PC-3 (cell line): ENCODE results near the gene SRGAP1. TPM values are rescaled to one million over a fixed set of nuclear protein-coding genes. Genes with fewer than 3 reads are reported as not detected.
"Not testable (repeated sequence)": the region's sequence is repeated elsewhere in the genome, so short reads cannot be mapped to it uniquely, and the experiment has no call there.

Source experiments
- ATAC-seq: fragments of 200-7000 bp; cut with Tn5 transposase; 2 replicates; pipeline ENCODE4 v1.9.1; 2020; ENCODE audit warnings: mild to moderate bottlenecking, moderate library complexity
- BruUV-seq: library from RNA; stranded (reverse); fragments of 400-500 nt; replicated peaks from 2 replicates; lab custom pipeline; 2021; lab: Mats Ljungman, UMichigan
- CTCF ChIA-PET: fragments of 300-600 bp; sonication (Branson Sonifier 250); formaldehyde crosslinking; loops from one replicate; lab custom pipeline; 2022; ENCODE audit warnings: antibody characterized with exemption; lab: Charles Lee
- POLR2A ChIA-PET: fragments of 300-600 bp; sonication (Branson Sonifier 250); formaldehyde crosslinking; loops from one replicate; lab custom pipeline; 2022; ENCODE audit warnings: antibody characterized with exemption; ENCODE audit not compliant: unreplicated experiment; lab: Charles Lee
- DNase-seq: peaks from one replicate; pipeline ENCODE4 v3.0.0-alpha.2; 2015
- H2AFZ ChIP-seq: fragments of 300-600 bp; sonication (generic); 2 replicates; pipeline ENCODE4 v1.6.0; 2016; ENCODE audit warnings: antibody characterized with exemption, low read length
- H3F3A ChIP-seq: fragments of 300-600 bp; sonication (generic); one replicate; pipeline ENCODE4 v1.6.0; 2017; ENCODE audit warnings: antibody characterized with exemption, low read length, control low read depth, mild to moderate bottlenecking; ENCODE audit not compliant: unreplicated experiment
- H3K27ac ChIP-seq: fragments of 300-600 bp; sonication (generic); 2 replicates; pipeline ENCODE4 v1.5.1; 2016; ENCODE audit warnings: mild to moderate bottlenecking, low read length
- H3K27me3 ChIP-seq: fragments of 300-600 bp; sonication (generic); 2 replicates; pipeline ENCODE4 v1.6.1; 2016; ENCODE audit warnings: low read length, mixed read lengths
- H3K36me3 ChIP-seq: fragments of 300-600 bp; sonication (generic); 2 replicates; pipeline ENCODE4 v1.6.1; 2016; ENCODE audit warnings: low read depth, mixed run types, low read length, mixed read lengths
- H3K4me1 ChIP-seq: fragments of 300-600 bp; sonication (generic); 2 replicates; pipeline ENCODE4 v1.5.1; 2016; ENCODE audit warnings: low read length; ENCODE audit not compliant: insufficient read depth
- H3K4me2 ChIP-seq: fragments of 300-600 bp; sonication (generic); 2 replicates; pipeline ENCODE4 v1.6.0; 2016; ENCODE audit warnings: low read length
- H3K4me3 ChIP-seq: fragments of 300-600 bp; sonication (generic); 2 replicates; pipeline ENCODE4 v1.5.1; 2016; ENCODE audit warnings: mild to moderate bottlenecking, low read length, mixed read lengths
- H3K79me2 ChIP-seq: fragments of 300-600 bp; sonication (generic); 2 replicates; pipeline ENCODE4 v1.6.1; 2017; ENCODE audit warnings: low read length, mixed read lengths
- H3K9ac ChIP-seq: fragments of 300-600 bp; sonication (generic); 2 replicates; pipeline ENCODE4 v1.6.0; 2016; ENCODE audit warnings: mild to moderate bottlenecking, low read length
- H3K9me2 ChIP-seq: fragments of 300-600 bp; sonication (generic); replicated peaks from 2 replicates; pipeline ENCODE4 v1.6.1; 2016; ENCODE audit warnings: mixed run types, low read length, mixed read lengths
- H3K9me3 ChIP-seq: fragments of 300-600 bp; sonication (generic); 2 replicates; pipeline ENCODE4 v1.6.1; 2016; ENCODE audit warnings: low read length, mixed read lengths
- H4K20me1 ChIP-seq: fragments of 300-600 bp; sonication (generic); 2 replicates; pipeline ENCODE4 v1.6.1; 2016; ENCODE audit warnings: low read length, mixed read lengths
- EZH2 ChIP-seq: fragments of 300-600 bp; sonication (generic); IDR thresholded peaks from one replicate; pipeline ENCODE4 v1.6.1; 2017; ENCODE audit warnings: antibody characterized with exemption, mild to moderate bottlenecking, low read length; ENCODE audit not compliant: unreplicated experiment
- EZH2phosphoT487 ChIP-seq: fragments of 300-600 bp; sonication (generic); IDR thresholded peaks from 2 replicates; pipeline ENCODE4 v1.6.1; 2018; ENCODE audit warnings: mild to moderate bottlenecking, antibody characterized with exemption, low read length, borderline replicate concordance
- intact Hi-C: fragments of 100-400 bp; cut with micrococcal nuclease; formaldehyde crosslinking; loops from 2 replicates; pipeline ENCODE4 v1.9.0; 2023
- total RNA-seq: library from RNA; depleted of rRNA; stranded (reverse); fragments of >200 nt; gene quantifications from 2 replicates; pipeline ENCODE4 v1.2.3, GENCODE V29; 2014
- TF ChIP-seq, protein P1 (sequence below): fragments of 300-600 bp; sonication (generic); conservative IDR thresholded peaks from 2 replicates; pipeline ENCODE4 v1.5.1; 2017; ENCODE audit warnings: antibody characterized with exemption, low read depth, mild to moderate bottlenecking, low read length

The SRGAP1 gene
- total RNA-seq, 1 experiment from 2014 or later: 11.0 TPM

DNA sequence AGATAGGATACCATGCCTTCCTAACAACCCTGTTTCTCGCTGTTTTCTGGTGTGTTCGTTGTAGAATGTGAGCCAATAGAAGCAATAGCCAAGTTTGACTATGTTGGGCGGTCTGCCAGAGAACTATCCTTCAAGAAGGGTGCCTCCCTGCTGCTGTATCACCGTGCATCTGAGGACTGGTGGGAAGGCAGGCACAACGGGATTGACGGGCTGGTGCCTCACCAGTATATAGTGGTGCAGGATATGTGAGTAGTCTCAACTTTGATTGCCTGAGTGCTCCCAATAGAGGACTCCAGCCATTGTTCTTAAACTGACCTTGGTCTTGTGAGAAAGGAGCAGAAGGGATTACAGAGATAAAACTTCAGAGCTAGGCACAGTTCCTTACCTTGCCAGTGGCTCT, 281.4 kb downstream of the SRGAP1 start:
- intact Hi-C loops: no loop called here
- TF ChIP-seq EZH2phosphoT487: no peak
- TF ChIP-seq EZH2: no peak
- TF ChIP-seq, protein P1, sequence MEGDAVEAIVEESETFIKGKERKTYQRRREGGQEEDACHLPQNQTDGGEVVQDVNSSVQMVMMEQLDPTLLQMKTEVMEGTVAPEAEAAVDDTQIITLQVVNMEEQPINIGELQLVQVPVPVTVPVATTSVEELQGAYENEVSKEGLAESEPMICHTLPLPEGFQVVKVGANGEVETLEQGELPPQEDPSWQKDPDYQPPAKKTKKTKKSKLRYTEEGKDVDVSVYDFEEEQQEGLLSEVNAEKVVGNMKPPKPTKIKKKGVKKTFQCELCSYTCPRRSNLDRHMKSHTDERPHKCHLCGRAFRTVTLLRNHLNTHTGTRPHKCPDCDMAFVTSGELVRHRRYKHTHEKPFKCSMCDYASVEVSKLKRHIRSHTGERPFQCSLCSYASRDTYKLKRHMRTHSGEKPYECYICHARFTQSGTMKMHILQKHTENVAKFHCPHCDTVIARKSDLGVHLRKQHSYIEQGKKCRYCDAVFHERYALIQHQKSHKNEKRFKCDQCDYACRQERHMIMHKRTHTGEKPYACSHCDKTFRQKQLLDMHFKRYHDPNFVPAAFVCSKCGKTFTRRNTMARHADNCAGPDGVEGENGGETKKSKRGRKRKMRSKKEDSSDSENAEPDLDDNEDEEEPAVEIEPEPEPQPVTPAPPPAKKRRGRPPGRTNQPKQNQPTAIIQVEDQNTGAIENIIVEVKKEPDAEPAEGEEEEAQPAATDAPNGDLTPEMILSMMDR: no peak

DNA sequence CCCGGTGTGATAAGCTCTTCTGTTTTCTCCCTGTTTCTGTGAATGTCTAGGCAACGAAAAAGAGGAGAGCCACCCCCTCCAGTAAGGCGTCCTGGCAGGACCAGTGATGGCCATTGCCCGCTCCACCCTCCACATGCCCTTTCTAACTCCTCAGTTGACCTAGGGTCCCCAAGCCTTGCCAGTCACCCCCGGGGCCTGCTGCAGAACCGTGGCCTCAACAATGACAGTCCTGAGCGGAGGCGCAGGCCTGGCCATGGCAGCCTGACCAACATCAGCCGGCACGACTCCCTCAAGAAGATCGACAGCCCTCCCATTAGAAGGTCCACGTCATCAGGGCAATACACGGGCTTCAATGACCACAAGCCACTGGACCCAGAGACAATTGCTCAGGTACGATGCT, 283.3 kb downstream of the SRGAP1 start:
- Histone ChIP-seq H4K20me1 (no peaks in the 10 kb centered on the region), H3K9me3 (no peaks in the 10 kb centered on the region), H3K79me2 (no peaks in the 10 kb centered on the region), H3K4me2 (no peak overlapping the region), H3K27ac (no peak overlapping the region), H3K4me3 (no peak overlapping the region), H3K36me3 (peaks cover 23% of the 10 kb centered on the region), H2AFZ (no peak overlapping the region), H3F3A (no peaks in the 10 kb centered on the region), H3K9ac (no peak overlapping the region), H3K9me2 (no peaks in the 10 kb centered on the region), H3K4me1 (no peaks in the 10 kb centered on the region), H3K27me3 (no peaks in the 10 kb centered on the region)
- ChIA-PET POLR2A (no interaction called here), CTCF (no interaction called here)
- ATAC-seq: no peak
- no peak for DNase-seq
- intact Hi-C loops: no loop called here
- TF ChIP-seq EZH2: no peak
- TF ChIP-seq, protein P1: no peak
- no peak for TF ChIP-seq EZH2phosphoT487
- no TSS peak for BruUV-seq

More for the DNA sequence above, 281.4 kb downstream of the SRGAP1 start:
- no peak overlapping the region for H3K4me3 ChIP-seq
- no peaks in the 10 kb centered on the region for H3F3A ChIP-seq
- DNase-seq (no peak), ATAC-seq (no peak)
- POLR2A ChIA-PET: no interaction called here
- BruUV-seq: no TSS peak
- H3K4me1 ChIP-seq: peaks cover 2% of the 10 kb centered on the region
- H3K36me3 ChIP-seq: peaks cover 28% of the 10 kb centered on the region
- H3K27me3 ChIP-seq: no peaks in the 10 kb centered on the region
- H3K9ac ChIP-seq: no peak overlapping the region
- no peaks in the 10 kb centered on the region for H3K79me2 ChIP-seq
- H3K27ac ChIP-seq: no peak overlapping the region
- H4K20me1 ChIP-seq: no peaks in the 10 kb centered on the region
- H3K9me2 ChIP-seq: no peaks in the 10 kb centered on the region
- no peaks in the 10 kb centered on the region for H3K9me3 ChIP-seq
- H2AFZ ChIP-seq: no peak overlapping the region
- H3K4me2 ChIP-seq: no peak overlapping the region
- CTCF ChIA-PET: no interaction called here

DNA sequence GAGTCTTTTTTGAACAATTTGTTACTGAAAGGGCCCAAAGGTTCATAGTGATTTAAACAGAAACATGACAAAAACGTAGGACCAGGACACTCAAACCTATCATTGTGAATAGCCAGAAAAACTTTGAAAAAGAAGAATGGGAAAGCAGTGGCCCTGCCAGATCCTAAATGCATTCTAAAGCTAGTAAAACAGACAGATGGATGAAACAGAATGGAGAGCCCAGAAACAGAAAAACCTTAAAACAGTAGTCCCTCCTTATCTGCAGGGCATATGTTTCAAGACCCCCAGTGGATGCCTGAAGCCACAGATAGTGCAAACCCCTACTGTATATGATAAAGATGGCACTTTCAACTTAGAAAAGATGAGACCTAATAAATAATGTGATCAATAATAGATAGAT, 283.9 kb downstream of the SRGAP1 start:
- no peaks in the 10 kb centered on the region for H4K20me1 ChIP-seq
- TF ChIP-seq EZH2phosphoT487: no peak
- TF ChIP-seq EZH2: no peak
- TF ChIP-seq, protein P1: no peak
- ATAC-seq: no peak
- no peak overlapping the region for H3K9ac ChIP-seq
- DNase-seq: no peak
- BruUV-seq: no TSS peak
- no peak overlapping the region for H3K4me2 ChIP-seq
- ChIA-PET CTCF (no interaction called here), POLR2A (no interaction called here)
- no peaks in the 10 kb centered on the region for H3F3A ChIP-seq
- H3K27ac ChIP-seq: no peak overlapping the region
- no peaks in the 10 kb centered on the region for H3K9me2 ChIP-seq
- H3K27me3 ChIP-seq: no peaks in the 10 kb centered on the region
- no peaks in the 10 kb centered on the region for H3K4me1 ChIP-seq
- intact Hi-C loops: no loop called here
- H3K4me3 ChIP-seq: no peak overlapping the region
- H2AFZ ChIP-seq: no peak overlapping the region
- H3K9me3 ChIP-seq: no peaks in the 10 kb centered on the region
- H3K79me2 ChIP-seq: no peaks in the 10 kb centered on the region
- peaks cover 29% of the 10 kb centered on the region for H3K36me3 ChIP-seq

DNA sequence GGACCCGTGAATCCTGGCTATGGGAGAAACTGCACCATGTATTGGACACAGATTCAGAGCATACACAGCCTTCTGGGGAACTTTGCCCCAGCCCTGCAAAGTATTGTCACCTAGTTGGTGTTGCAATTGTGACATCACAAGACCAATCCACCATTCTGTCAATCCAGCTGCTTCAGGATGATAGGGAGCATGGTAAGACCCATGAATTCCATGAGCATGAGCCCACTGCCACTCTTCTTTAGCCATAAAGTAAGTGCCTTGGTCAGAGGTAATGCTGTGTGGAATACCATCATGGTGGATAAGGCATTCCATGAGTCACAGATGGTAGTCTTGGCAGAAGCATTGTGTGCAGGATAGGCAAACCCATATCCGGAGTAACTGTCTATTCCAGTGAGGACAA, 286.0 kb downstream of the SRGAP1 start:
- H3K4me2 ChIP-seq, H3K27me3 ChIP-seq, BruUV-seq, H3K4me1 ChIP-seq, H3F3A ChIP-seq, POLR2A ChIA-PET, ATAC-seq, H3K27ac ChIP-seq, H3K4me3 ChIP-seq, H3K9me2 ChIP-seq, H3K9ac ChIP-seq, CTCF ChIA-PET, H4K20me1 ChIP-seq, H2AFZ ChIP-seq, DNase-seq, H3K9me3 ChIP-seq, intact Hi-C loops, H3K79me2 ChIP-seq: not testable (repeated sequence)
- peaks cover 35% of the 10 kb centered on the region for H3K36me3 ChIP-seq
